IPS-20b (cell line): Measurements from ENCODE around the gene NUAK1.

Experiments
- H3K27ac ChIP-seq: one replicate; pipeline ENCODE4 v1.5.1; 2013; ENCODE audit warnings: low read length
- H3K27me3 ChIP-seq: 2 replicates; pipeline ENCODE4 v1.6.1; 2013; ENCODE audit warnings: mild to moderate bottlenecking, low read length, inconsistent platforms; ENCODE audit not compliant: insufficient read depth
- H3K36me3 ChIP-seq: 2 replicates; pipeline ENCODE4 v1.6.1; 2013; ENCODE audit warnings: low read depth, mild to moderate bottlenecking, inconsistent platforms, low read length, moderate library complexity; ENCODE audit not compliant: insufficient read depth
- H3K4me1 ChIP-seq: 2 replicates; pipeline ENCODE4 v1.6.1; 2013; ENCODE audit warnings: mild to moderate bottlenecking, control low read depth, inconsistent platforms, low read length, moderate library complexity; ENCODE audit not compliant: insufficient read depth
- H3K4me3 ChIP-seq: 2 replicates; pipeline ENCODE4 v1.5.1; 2013; ENCODE audit warnings: mild to moderate bottlenecking, low read length, inconsistent platforms
- H3K9ac ChIP-seq: 2 replicates; pipeline ENCODE4 v1.6.1; 2013; ENCODE audit warnings: low read depth, mild to moderate bottlenecking, inconsistent platforms, low read length, moderate library complexity
- H3K9me3 ChIP-seq: 2 replicates; pipeline ENCODE4 v1.6.1; 2013; ENCODE audit warnings: mild to moderate bottlenecking, low read depth, low read length, inconsistent platforms; ENCODE audit not compliant: insufficient read depth

Gene NUAK1

GRCh38 chr12:106046947-106047346, 91.8 kb downstream of the NUAK1 start:
- Histone ChIP-seq H3K4me3 (no peak overlapping the region), H3K36me3 (no peaks in the 10 kb centered on the region), H3K27me3 (no peaks in the 10 kb centered on the region), H3K4me1 (no peaks in the 10 kb centered on the region; the same call in 1 of the 2 replicates), H3K9ac (no peak overlapping the region), H3K27ac (no peak overlapping the region), H3K9me3 (no peaks in the 10 kb centered on the region)

DNA sequence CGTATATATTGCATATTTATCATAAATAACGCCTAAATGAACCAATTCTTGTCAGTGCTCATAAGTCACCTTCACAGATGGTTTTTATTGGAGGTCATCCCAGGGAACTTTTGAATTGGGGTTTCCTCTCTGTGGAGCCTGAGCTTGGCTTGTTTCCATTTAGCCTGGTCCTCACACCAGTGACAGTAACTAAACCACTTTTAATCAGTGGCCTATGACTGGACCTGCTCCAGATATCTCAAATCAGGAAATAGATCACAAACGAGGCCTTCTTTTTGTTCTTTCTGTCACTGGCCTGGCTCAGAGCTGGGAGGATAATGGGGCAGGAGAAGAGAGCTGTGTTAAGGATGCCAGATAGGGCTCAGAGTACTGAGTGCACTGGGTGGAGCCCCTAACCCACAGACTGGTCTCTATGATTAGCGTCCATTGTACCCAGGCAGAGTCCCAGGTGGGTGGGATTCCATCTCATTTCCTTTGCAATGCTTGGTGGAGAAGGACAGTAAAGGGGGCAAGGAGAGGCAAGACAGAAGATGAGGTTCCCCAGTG, 92.4 kb downstream of the NUAK1 start:
- no peaks in the 10 kb centered on the region; the same call in 1 of the 2 replicates for H3K4me1 ChIP-seq
- no peak overlapping the region for H3K27ac ChIP-seq

DNA sequence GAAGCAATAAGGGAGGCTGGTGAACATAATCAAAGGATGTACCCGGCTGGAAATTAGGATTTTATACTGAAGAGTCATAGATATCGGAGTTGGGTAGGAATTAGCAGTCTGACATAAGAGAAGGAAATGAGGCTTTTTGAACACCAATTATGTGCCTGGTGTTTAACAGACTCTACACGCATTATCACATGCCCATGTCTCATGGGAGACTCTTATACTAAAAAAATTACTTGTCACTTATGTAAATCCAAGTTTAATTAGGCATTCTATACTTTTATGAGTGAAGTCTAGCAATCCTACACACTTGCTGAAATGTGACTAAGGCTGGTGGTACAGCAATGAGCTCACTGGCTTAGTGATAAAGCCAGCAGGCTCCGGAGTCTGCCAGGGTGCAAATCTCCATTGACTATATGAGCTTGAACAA, 93.5 kb downstream of the NUAK1 start:
- Histone ChIP-seq H3K9me3 (no peaks in the 10 kb centered on the region), H3K9ac (no peak overlapping the region), H3K4me1 (no peaks in the 10 kb centered on the region; the same call in 1 of the 2 replicates), H3K27me3 (no peaks in the 10 kb centered on the region), H3K27ac (no peak overlapping the region), H3K36me3 (no peaks in the 10 kb centered on the region), H3K4me3 (no peak overlapping the region)

More for the DNA sequence above, 92.4 kb downstream of the NUAK1 start:
- H3K36me3 ChIP-seq: no peaks in the 10 kb centered on the region
- no peaks in the 10 kb centered on the region for H3K9me3 ChIP-seq
- H3K27me3 ChIP-seq: no peaks in the 10 kb centered on the region
- no peak overlapping the region for H3K4me3 ChIP-seq
- H3K9ac ChIP-seq: no peak overlapping the region

DNA sequence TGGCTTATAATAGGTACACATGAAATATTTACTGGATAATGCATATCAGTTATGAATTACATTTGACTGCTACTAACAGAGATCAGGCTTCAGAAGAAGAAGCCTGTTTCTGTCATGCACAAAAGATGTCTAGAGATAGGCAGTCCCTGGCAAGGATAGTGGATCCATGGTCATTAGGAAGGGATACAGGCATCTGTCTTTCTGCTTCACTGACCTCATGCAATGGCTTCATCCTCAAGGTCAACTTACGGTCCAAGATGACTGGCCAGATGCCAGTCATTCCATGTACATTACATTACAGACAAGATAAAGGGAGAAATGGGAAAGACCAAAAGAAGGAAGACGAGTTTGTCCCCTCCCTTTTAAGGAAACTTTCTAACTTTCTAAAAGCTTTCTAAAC, 94.0 kb downstream of the NUAK1 start:
- Histone ChIP-seq H3K36me3 (no peaks in the 10 kb centered on the region), H3K4me1 (no peaks in the 10 kb centered on the region; the same call in 1 of the 2 replicates), H3K27me3 (no peaks in the 10 kb centered on the region), H3K9me3 (no peaks in the 10 kb centered on the region), H3K9ac (no peak overlapping the region), H3K4me3 (no peak overlapping the region), H3K27ac (no peak overlapping the region)

GRCh38 chr12:106042037-106042436, 96.7 kb downstream of the NUAK1 start:
- H3K4me3 ChIP-seq: no peak overlapping the region
- no peak overlapping the region for H3K27ac ChIP-seq

GRCh38 chr12:106040521-106040920, 98.2 kb downstream of the NUAK1 start:
- Histone ChIP-seq H3K27ac (no peak overlapping the region), H3K4me1 (no peaks in the 10 kb centered on the region; the same call in none of the 2 replicates), H3K4me3 (no peak overlapping the region), H3K9ac (no peak overlapping the region), H3K9me3 (no peaks in the 10 kb centered on the region), H3K36me3 (no peaks in the 10 kb centered on the region), H3K27me3 (no peaks in the 10 kb centered on the region)

More at GRCh38 chr12:106042037-106042436, 96.7 kb downstream of the NUAK1 start:
- Histone ChIP-seq H3K4me1 (no peaks in the 10 kb centered on the region; the same call in 1 of the 2 replicates), H3K36me3 (no peaks in the 10 kb centered on the region), H3K9me3 (no peaks in the 10 kb centered on the region), H3K27me3 (no peaks in the 10 kb centered on the region), H3K9ac (no peak overlapping the region)

DNA sequence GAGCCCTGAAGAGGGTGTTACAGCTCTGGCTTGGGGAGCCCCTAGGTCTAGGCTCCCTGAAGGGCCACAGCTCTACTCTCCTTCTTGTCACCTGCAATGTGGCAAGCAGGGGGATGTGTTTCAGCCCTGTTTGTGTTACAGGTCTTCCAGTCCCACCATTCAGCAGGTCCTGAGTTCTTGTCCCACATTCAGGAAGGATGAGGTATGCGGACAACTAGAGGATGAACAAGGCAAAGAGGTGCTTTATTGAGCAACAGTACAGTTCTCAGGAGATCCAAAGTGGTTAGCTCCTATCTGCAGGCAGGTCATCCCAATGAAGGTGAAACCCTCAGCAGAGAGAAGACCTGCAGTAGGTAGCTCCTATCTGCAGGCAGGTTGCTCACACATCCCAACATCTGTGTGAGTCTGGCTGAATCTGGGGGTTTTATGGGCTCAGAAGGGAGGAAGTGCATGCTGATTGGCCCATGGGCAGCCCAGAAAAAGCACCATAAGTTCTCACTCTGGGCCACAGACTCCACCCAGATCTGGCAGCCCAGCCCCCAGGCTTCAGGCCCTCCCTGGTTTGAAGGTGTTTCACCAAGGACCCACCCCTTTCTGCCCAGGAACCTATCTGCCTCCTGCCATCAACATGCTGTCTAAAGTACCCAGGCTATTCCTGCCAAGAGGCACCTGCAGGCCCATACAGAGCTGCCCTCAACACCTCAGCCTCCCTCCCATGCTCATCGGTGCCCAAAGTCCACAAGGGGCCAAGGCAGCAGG, 98.9 kb downstream of the NUAK1 start:
- H3K9ac ChIP-seq: no peak overlapping the region
- no peaks in the 10 kb centered on the region for H3K27me3 ChIP-seq
- H3K27ac ChIP-seq: no peak overlapping the region
- H3K4me3 ChIP-seq: no peak overlapping the region
- no peaks in the 10 kb centered on the region; the same call in none of the 2 replicates for H3K4me1 ChIP-seq
- no peaks in the 10 kb centered on the region for H3K9me3 ChIP-seq
- H3K36me3 ChIP-seq: no peaks in the 10 kb centered on the region

- no peaks in the 10 kb centered on the region for H3K27me3 ChIP-seq
- no peaks in the 10 kb centered on the region for H3K9me3 ChIP-seq
- no peaks in the 10 kb centered on the region; the same call in 1 of the 2 replicates for H3K4me1 ChIP-seq
- H3K27ac ChIP-seq: no peak overlapping the region
- H3K9ac ChIP-seq: no peak overlapping the region
- H3K4me3 ChIP-seq: no peak overlapping the region
- H3K36me3 ChIP-seq: no peaks in the 10 kb centered on the region
Measured at GRCh38 chr12:106039242-106039641, 99.5 kb downstream of the NUAK1 start.

GRCh38 chr12:106037524-106038298, 101.0 kb downstream of the NUAK1 start:
- no peaks in the 10 kb centered on the region for H3K9me3 ChIP-seq
- no peak overlapping the region for H3K9ac ChIP-seq
- H3K27ac ChIP-seq: no peak overlapping the region
- no peaks in the 10 kb centered on the region for H3K27me3 ChIP-seq
- H3K4me1 ChIP-seq: no peaks in the 10 kb centered on the region; the same call in 1 of the 2 replicates
- H3K36me3 ChIP-seq: no peaks in the 10 kb centered on the region
- no peak overlapping the region for H3K4me3 ChIP-seq

DNA sequence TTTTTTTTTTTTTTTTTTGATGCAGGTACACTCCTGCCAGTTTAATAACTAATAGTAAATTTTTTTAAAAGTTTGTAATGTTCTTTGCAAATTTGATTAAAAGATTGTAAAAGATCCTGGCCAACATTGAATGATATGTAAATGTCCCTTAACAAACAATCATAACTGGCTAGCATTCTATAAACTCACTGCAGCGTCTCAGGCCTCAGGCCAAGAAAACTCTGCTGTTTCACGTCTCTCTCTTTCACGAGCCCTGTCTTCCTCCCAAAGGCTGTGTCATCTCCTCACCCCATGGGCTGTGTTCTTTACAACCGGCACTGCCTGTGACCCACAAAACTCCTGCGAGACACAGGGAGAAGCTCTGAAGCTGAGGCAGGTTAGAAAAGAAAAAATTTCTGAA, 103.3 kb downstream of the NUAK1 start:
- H3K27me3 ChIP-seq: no peaks in the 10 kb centered on the region
- no peak overlapping the region for H3K27ac ChIP-seq

DNA sequence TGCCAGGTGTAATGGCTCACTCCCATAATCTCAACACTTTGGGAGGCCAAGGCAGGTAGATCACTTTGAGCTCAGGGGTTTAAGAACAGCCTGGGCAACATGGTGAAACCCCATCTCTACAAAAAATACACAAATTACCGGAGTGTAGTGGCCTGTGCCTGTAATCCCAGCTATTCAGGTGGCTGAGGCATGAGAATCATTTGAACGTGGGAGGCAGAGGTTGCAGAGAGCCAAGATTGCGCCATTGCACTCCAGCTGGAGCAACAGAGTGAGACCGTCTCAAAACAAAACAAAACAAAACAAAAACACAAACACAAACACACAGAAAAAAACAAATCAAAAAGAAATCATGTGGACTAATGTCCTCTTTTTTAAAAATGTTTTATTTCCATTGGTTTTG, 104.4 kb downstream of the NUAK1 start:
- H3K4me3 ChIP-seq: no peak overlapping the region
- H3K9ac ChIP-seq: no peak overlapping the region
- H3K27me3 ChIP-seq: no peaks in the 10 kb centered on the region
- no peaks in the 10 kb centered on the region for H3K9me3 ChIP-seq
- H3K27ac ChIP-seq: no peak overlapping the region
- H3K4me1 ChIP-seq: no peaks in the 10 kb centered on the region; the same call in 1 of the 2 replicates
- no peaks in the 10 kb centered on the region for H3K36me3 ChIP-seq

More for the DNA sequence above, 103.3 kb downstream of the NUAK1 start:
- Histone ChIP-seq H3K36me3 (no peaks in the 10 kb centered on the region), H3K4me3 (no peak overlapping the region), H3K9ac (no peak overlapping the region), H3K9me3 (no peaks in the 10 kb centered on the region), H3K4me1 (no peaks in the 10 kb centered on the region; the same call in 1 of the 2 replicates)
